Measurements from ENCODE around the gene HRH3.

Gene HRH3

DNA sequence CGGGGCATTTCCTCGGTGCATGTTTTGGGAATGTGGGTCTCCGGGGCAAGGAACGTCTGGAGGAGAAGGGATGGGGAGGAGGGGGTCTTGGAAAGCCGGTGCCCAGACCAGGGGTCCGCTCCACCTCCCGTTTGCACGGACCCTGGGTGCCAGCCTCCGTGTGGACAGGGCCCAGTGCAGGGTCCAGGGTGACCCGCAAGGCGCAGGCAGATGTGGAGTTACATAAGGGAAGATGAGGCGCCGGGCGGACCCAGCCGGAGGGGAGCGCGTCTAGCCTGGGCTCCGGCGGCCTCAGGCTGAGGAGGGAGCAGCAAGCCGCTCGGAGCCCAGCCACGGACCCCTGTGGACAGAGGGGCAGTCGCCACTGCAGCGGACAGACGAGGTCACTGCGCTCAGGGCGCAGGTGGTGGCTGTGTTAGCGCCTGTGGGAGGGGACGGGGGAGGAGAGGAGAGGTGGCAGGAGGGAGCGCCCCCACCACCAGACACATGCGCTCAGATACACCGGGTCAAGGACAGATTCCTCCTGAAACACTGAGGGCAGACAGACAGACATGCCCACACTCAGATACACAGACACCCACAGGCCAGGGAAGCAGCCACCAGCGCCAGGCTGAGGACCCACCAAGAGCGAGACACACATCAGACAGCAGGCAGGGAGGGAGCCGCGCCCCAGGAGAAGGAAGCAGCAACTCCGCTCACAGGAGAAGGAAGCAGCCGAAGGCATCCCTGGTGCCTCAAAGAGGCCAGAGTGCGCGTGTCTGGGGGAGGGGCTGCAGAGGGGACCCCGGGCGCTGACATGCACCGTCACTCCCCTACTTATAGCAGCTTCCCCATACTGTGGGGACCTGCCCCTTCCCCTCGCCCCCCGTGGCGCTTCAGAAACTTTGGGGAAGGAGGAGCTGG is 839 bp upstream of the HRH3 start:
- H3K9me3 Mint-ChIP-seq = no peaks in the 10 kb centered on the region
- H3K36me3 Mint-ChIP-seq (ENCODE audit: low read depth) = no peaks in the 10 kb centered on the region
- TF ChIP-seq, protein P1, sequence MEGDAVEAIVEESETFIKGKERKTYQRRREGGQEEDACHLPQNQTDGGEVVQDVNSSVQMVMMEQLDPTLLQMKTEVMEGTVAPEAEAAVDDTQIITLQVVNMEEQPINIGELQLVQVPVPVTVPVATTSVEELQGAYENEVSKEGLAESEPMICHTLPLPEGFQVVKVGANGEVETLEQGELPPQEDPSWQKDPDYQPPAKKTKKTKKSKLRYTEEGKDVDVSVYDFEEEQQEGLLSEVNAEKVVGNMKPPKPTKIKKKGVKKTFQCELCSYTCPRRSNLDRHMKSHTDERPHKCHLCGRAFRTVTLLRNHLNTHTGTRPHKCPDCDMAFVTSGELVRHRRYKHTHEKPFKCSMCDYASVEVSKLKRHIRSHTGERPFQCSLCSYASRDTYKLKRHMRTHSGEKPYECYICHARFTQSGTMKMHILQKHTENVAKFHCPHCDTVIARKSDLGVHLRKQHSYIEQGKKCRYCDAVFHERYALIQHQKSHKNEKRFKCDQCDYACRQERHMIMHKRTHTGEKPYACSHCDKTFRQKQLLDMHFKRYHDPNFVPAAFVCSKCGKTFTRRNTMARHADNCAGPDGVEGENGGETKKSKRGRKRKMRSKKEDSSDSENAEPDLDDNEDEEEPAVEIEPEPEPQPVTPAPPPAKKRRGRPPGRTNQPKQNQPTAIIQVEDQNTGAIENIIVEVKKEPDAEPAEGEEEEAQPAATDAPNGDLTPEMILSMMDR (IDR thresholded peaks at IDR 0.05) = no peak
- peaks cover 91% of the 10 kb centered on the region for H3K27me3 Mint-ChIP-seq (ENCODE audit: low read depth, poor library complexity)
- no peak overlapping the region for H3K27ac Mint-ChIP-seq
- peaks cover 4% of the 10 kb centered on the region for H3K4me1 Mint-ChIP-seq
- no peak for DNase-seq
- H3K4me3 Mint-ChIP-seq = no peak overlapping the region

DNA sequence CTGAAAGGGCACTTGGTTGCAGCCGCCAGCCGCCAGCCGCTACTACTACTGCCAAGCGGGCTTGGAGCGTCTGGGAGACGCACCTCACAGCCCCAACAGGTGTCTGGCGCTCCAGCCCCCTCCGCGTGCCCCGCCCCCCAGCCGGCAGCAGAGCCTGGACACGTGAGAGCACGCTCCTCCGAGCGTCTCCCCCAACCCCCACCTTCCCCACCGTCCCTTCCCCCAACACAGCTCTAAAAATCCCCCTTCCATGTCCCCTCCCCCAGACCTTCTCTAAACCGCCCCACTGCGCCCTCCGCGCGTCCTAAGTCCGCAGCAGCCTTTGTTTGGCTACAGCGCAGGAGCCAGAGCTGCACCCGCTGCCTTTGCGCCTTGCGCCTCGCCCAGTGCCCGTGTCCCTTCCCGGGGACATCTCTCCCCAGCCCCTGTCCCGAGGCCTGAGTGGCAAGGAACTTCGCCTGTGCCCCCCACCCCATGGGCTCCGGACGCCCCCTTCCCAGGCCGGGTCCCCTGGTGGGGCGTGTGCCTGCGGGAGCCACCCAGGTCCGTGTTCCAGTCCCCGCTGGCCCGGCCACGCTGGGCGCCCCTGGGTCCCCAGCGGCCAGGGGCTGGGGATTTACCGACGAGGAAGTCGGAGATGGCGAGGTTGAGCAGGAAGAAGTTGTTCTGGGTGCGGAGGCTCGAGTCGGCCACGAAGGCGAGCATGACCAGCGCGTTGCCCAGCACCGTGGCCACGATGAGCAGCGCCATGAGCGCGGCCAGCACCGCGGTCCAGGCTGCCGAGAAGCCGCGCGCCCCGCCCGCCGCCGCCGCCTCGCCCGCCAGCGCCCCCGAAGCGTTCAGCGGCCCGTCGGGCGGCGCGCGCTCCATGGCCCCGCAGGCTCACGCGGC is 732 bp downstream of the HRH3 start:
- no peak overlapping the region for H3K27ac Mint-ChIP-seq
- H3K36me3 Mint-ChIP-seq (ENCODE audit: low read depth) = no peaks in the 10 kb centered on the region
- H3K27me3 Mint-ChIP-seq (ENCODE audit: low read depth, poor library complexity) = peaks cover 89% of the 10 kb centered on the region
- H3K4me1 Mint-ChIP-seq = peaks cover 4% of the 10 kb centered on the region
- no peak for DNase-seq
- no peaks in the 10 kb centered on the region for H3K9me3 Mint-ChIP-seq
- TF ChIP-seq, protein P1 (IDR thresholded peaks at IDR 0.05) = no peak
- peak overlapping the region; percentile 25 for H3K4me3 Mint-ChIP-seq

DNA sequence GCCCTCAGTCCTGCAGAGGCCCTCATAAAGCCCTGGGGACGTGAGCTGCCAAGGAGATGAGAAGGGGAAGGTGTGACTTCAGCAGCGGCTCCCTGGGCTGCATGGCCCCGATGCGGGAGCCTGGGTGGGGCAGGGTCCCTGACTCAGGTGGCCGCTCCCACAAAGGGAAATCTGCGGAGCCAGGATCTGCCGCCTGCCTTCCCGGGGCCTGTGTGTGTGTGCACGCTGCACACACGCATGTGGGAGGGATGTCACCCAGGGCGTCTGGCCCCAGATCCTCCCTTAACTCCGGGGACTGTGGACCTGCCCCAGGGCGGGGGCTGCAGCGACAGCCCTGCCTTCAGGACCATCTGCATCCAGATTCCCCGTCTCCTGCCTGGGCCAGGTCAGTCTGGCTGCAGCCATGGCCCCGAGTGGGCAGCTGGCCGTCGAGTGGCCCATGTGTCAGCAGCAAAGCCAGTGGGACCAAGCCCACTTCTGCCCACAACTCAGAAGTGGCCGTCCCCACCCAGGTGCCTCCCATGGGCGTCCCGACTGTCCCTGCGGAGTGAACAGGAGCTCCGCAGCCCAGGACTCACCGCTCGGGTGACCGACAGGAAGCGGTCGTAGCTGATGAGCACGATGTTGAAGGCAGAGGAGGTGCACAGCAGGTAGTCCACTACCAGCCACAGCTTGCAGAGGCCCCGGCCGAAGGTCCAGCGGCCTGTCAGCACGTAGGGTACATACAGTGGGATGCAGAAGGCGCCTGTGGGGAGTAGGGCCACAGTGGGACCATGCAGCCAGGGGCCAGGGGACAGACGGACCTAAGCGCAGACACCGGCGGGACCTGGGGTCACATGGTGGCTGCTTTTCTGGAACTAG is 1.9 kb downstream of the HRH3 start:
- Mint-ChIP-seq H3K4me3 (no peak overlapping the region), H3K4me1 (peaks cover 4% of the 10 kb centered on the region), H3K36me3 (ENCODE audit: low read depth) (no peaks in the 10 kb centered on the region), H3K27ac (no peak overlapping the region), H3K27me3 (ENCODE audit: low read depth, poor library complexity) (peaks cover 85% of the 10 kb centered on the region), H3K9me3 (no peaks in the 10 kb centered on the region)
- no peak for DNase-seq
- TF ChIP-seq, protein P1 (IDR thresholded peaks at IDR 0.05) = no peak

DNA sequence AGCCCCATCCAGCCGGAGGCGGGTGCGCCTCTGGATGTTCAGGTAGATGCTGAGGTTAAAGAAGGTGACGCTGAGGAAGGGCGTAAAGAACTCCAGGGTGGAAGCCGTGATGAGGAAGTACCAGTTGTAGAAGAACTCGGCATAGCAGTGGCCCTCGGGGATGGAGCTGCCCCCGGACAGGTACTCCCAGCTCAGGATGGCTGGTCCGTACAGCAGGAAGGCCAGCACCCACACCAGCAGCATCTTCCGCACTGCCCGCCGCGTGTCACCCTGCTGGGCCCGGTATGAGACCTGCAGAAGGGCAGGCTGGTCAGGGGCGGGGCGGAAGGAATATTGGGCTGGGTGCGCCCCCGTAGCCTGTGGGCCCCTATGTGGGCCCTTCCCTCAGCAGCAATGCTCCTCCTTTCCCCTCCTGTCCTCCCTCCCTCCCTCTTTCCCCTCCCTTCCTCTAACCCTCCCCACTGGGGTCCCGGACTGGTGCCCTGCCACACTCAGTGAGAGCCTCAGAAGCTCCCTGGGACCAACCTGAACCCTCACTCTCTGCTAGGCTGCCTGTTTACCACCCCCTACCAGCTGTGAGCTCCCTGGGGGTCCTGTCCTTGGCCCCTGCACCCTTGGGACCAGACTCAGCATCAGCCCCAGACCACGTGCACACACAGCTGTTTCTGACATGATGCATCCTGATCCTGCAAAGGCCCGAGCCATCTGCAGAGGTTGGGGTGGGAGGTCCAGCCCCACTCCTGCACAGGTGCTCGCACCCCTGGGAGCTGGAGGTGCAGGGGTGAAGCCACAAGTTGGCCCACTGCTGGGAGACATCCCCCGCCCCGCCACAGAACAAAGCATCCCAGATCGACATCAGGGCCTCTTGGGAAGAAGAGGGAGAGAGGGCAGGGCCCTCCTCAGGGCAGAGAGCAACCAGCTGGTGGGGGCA is 3.2 kb downstream of the HRH3 start:
- Mint-ChIP-seq H3K27ac (no peak overlapping the region), H3K4me3 (no peak overlapping the region), H3K36me3 (ENCODE audit: low read depth) (no peaks in the 10 kb centered on the region), H3K27me3 (ENCODE audit: low read depth, poor library complexity) (peaks cover 81% of the 10 kb centered on the region), H3K4me1 (peaks cover 9% of the 10 kb centered on the region), H3K9me3 (no peaks in the 10 kb centered on the region)
- TF ChIP-seq, protein P1 (IDR thresholded peaks at IDR 0.05) = no peak
- no peak for DNase-seq
